HL-60/S4 treated with phorbol 12-myristate 13-acetate at 8.2 ng/mL for 4 days and 3 days (cell line): ENCODE measurements around the gene POPDC2.
"Not testable (repeated sequence)": the region's sequence is repeated elsewhere in the genome, so short reads cannot be mapped to it uniquely, and the experiment has no call there.

Source experiments
- in situ Hi-C: fragments of 300-500 bp; cut with MboI; formaldehyde crosslinking; loops from 2 replicates; pipeline ENCODE4 v1.15.0; 2022; ENCODE audit warnings: low sequenced_read_pairs

Gene POPDC2

GRCh38 chr3:119620899-119621298, 39.5 kb downstream of the POPDC2 start:
- in situ Hi-C loops: no loop called here

- in situ Hi-C loops: no loop called here
Measured at GRCh38 chr3:119619094-119619493, 41.3 kb downstream of the POPDC2 start.

- in situ Hi-C loops: no loop called here
Measured at GRCh38 chr3:119616056-119616455, 44.3 kb downstream of the POPDC2 start.

GRCh38 chr3:119613872-119614271, 46.5 kb downstream of the POPDC2 start:
- in situ Hi-C loops: no loop called here

- in situ Hi-C loops: no loop called here
Measured at GRCh38 chr3:119613201-119613600, 47.2 kb downstream of the POPDC2 start.

- in situ Hi-C loops: no loop called here
Measured at GRCh38 chr3:119611664-119612063, 48.7 kb downstream of the POPDC2 start.

GRCh38 chr3:119609301-119609700, 51.1 kb downstream of the POPDC2 start:
- in situ Hi-C loops: no loop called here

GRCh38 chr3:119608405-119609000, 51.9 kb downstream of the POPDC2 start:
- in situ Hi-C loops: no loop called here

GRCh38 chr3:119604878-119605277, 55.5 kb downstream of the POPDC2 start:
- in situ Hi-C loops: no loop called here

GRCh38 chr3:119602676-119603075, 57.7 kb downstream of the POPDC2 start:
- in situ Hi-C loops: no loop called here

- in situ Hi-C loops: no loop called here
Measured at GRCh38 chr3:119601154-119601553, 59.2 kb downstream of the POPDC2 start.

- in situ Hi-C loops: no loop called here
Measured at GRCh38 chr3:119600732-119601131, 59.7 kb downstream of the POPDC2 start.

GRCh38 chr3:119599558-119600174, 60.7 kb downstream of the POPDC2 start:
- in situ Hi-C loops: no loop called here

GRCh38 chr3:119598410-119599098, 61.8 kb downstream of the POPDC2 start:
- in situ Hi-C loops: no loop called here

GRCh38 chr3:119597548-119598288, 62.7 kb downstream of the POPDC2 start, which contains the start of gene PLA1A:
Gene PLA1A (plus strand): TSS chr3:119597885. CDS start chr3:119597914, 29 bp downstream.
- in situ Hi-C loops: no loop called here

GRCh38 chr3:119596398-119596797, 64.0 kb downstream of the POPDC2 start:
- in situ Hi-C loops: no loop called here

GRCh38 chr3:119595639-119596334, 64.6 kb downstream of the POPDC2 start:
- in situ Hi-C loops: no loop called here

- in situ Hi-C loops: not testable (repeated sequence)
Measured at GRCh38 chr3:119594929-119595328, 65.5 kb downstream of the POPDC2 start.

- in situ Hi-C loops: no loop called here
Measured at GRCh38 chr3:119594066-119594465, 66.3 kb downstream of the POPDC2 start.

- in situ Hi-C loops: no loop called here
Measured at GRCh38 chr3:119592861-119593260, 67.5 kb downstream of the POPDC2 start.
